K562 (cell line): ENCODE data around the gene ZFYVE26. TPM values are rescaled to one million over a fixed set of nuclear protein-coding genes. Genes with fewer than 3 reads are reported as not detected.

Experiments used
- ATAC-seq: fragments of 200-7000 bp; cut with Tn5 transposase; 3 replicates; pipeline ENCODE4 v1.9.1; 2020; ENCODE audit warnings: moderate library complexity
- BruUV-seq: library from RNA; stranded (reverse); fragments of 400-500 nt; replicated peaks from 2 replicates; lab custom pipeline; 2021; lab: Mats Ljungman, UMichigan
- CTCF ChIA-PET: fragments of 300-600 bp; formaldehyde crosslinking; extraction: SDS; loops from one replicate; lab custom pipeline; 2021; ENCODE audit warnings: low intra/inter-chr PET ratio; lab: Yijun Ruan, JAX
- POLR2A ChIA-PET: fragments of 300-600, 350-650 bp; sonication (Branson Sonifier 250); formaldehyde crosslinking; extraction: SDS; loops from one replicate; lab custom pipeline; 2021; ENCODE audit warnings: antibody characterized with exemption, inconsistent platforms; lab: Yijun Ruan, JAX
- DNase-seq, 4 experiments: peaks; one replicate each; pipeline versions ENCODE4 v3.0.0 to v3.0.0-alpha.2; 2011 to 2018; ENCODE audit warnings: low spot score in 3 of 4, mixed read lengths in 3 of 4; ENCODE audit errors: extremely low read depth in 1 of 4
- FAIRE-seq: peaks from 2 replicates; lab custom pipeline; 2011; peaks lifted over from hg19 to GRCh38; lab: Jason Lieb, UNC
- H2AFZ ChIP-seq: 2 replicates; pipeline ENCODE4 v1.6.0; 2011; ENCODE audit warnings: low read depth, low read length, control low read depth, inconsistent platforms
- H3K27ac ChIP-seq: fragments of 200-600 bp; 3 replicates; pipeline ENCODE4 v1.8.0; 2011; ENCODE audit warnings: low read depth, mild to moderate bottlenecking, control low read depth, inconsistent platforms, low read length, moderate library complexity, mixed read lengths; ENCODE audit errors: extremely low read depth
- H3K27me3 ChIP-seq, 2 experiments: fragments of 300-600 bp in 1 of 2; 2 replicates in 1 of 2; 3 replicates in 1 of 2; pipeline versions ENCODE4 v1.6.0 to v1.8.0; 2011; ENCODE audit warnings: inconsistent platforms in 2 of 2, low read length in 2 of 2, mild to moderate bottlenecking in 1 of 2, mixed read lengths in 1 of 2, moderate library complexity in 1 of 2; ENCODE audit not compliant: control insufficient read depth in 2 of 2, insufficient read depth in 2 of 2
- H3K36me3 ChIP-seq: fragments of 300-600 bp; 3 replicates; pipeline ENCODE4 v1.8.0; 2011; ENCODE audit warnings: mild to moderate bottlenecking, low read length, inconsistent platforms; ENCODE audit not compliant: control insufficient read depth, insufficient read depth
- H3K4me1 ChIP-seq, 2 experiments: fragments of 200-600 bp in 1 of 2; replicated peaks in 1 of 2; 2 replicates in 1 of 2; 3 replicates in 1 of 2; pipeline versions ENCODE4 v1.5.1 to v1.8.0; 2011; ENCODE audit warnings: inconsistent platforms in 2 of 2, low read length in 2 of 2, mild to moderate bottlenecking in 1 of 2, mixed read lengths in 1 of 2, moderate library complexity in 1 of 2; ENCODE audit not compliant: control insufficient read depth in 2 of 2, insufficient read depth in 2 of 2
- H3K4me2 ChIP-seq: 2 replicates; pipeline ENCODE4 v1.6.1; 2011; ENCODE audit warnings: low read length, control low read depth, inconsistent platforms, mixed read lengths; ENCODE audit not compliant: insufficient read depth
- H3K4me3 ChIP-seq: fragments of 200-600 bp; sonication (generic), shearing (Covaris generic); 2 replicates; pipeline ENCODE4 v1.5.1; 2016; ENCODE audit warnings: control low read depth, inconsistent platforms
- H3K79me2 ChIP-seq: fragments of 200-600 bp; 3 replicates; pipeline ENCODE4 v1.8.0; 2011; ENCODE audit warnings: low read length, inconsistent platforms; ENCODE audit not compliant: control insufficient read depth, insufficient read depth
- H3K9ac ChIP-seq, 2 experiments: 2 replicates each; pipeline versions ENCODE4 v1.6.0 to v1.6.1; 2011; ENCODE audit warnings: low read depth in 2 of 2, low read length in 2 of 2, control low read depth in 1 of 2, inconsistent platforms in 1 of 2, mild to moderate bottlenecking in 1 of 2, mixed read lengths in 1 of 2; ENCODE audit not compliant: insufficient read depth in 1 of 2
- H3K9me1 ChIP-seq: one replicate; pipeline ENCODE4 v1.6.0; 2011; ENCODE audit warnings: inconsistent platforms, mild to moderate bottlenecking, low read length, moderate library complexity; ENCODE audit not compliant: control insufficient read depth, insufficient read depth
- H3K9me3 ChIP-seq: replicated peaks from 2 replicates; pipeline ENCODE4 v1.5.1; 2011; ENCODE audit warnings: low read depth, low read length, inconsistent platforms; ENCODE audit not compliant: control insufficient read depth, insufficient read depth
- H4K20me1 ChIP-seq: replicated peaks from 2 replicates; pipeline ENCODE4 v1.6.1; 2011; ENCODE audit warnings: low read length, inconsistent platforms, mixed read lengths; ENCODE audit not compliant: control insufficient read depth, insufficient read depth
- ARHGAP35 ChIP-seq: fragments of 450-650 bp; IDR thresholded peaks from 2 replicates; pipeline ENCODE4 v1.6.1; 2018; ENCODE audit not compliant: partially characterized antibody
- CHCHD3 ChIP-seq: fragments of 250-450 bp; sonication (Bioruptor Pico); IDR thresholded peaks from 2 replicates; pipeline ENCODE4 v2.1.2; 2022; ENCODE audit warnings: mild to moderate bottlenecking
- NR3C1 ChIP-seq: sonication (generic); formaldehyde crosslinking; IDR thresholded peaks from 2 replicates; pipeline ENCODE4 v1.8.1; 2022; ENCODE audit warnings: missing genetic modification reagents
- PHF21A ChIP-seq: fragments of 450-650 bp; IDR thresholded peaks from 2 replicates; pipeline ENCODE4 v1.6.1; 2017; ENCODE audit warnings: low read depth, borderline replicate concordance
- PTTG1 ChIP-seq: fragments of 450-650 bp; IDR thresholded peaks from 2 replicates; pipeline ENCODE4 v1.6.1; 2016; ENCODE audit warnings: low read depth, mild to moderate bottlenecking, missing genetic modification characterization, missing compliant biosample characterization
- RBM25 ChIP-seq: fragments of 200-400 bp; formaldehyde crosslinking; IDR thresholded peaks from 2 replicates; pipeline ENCODE4 v1.6.1; 2018; ENCODE audit warnings: low read length, low read depth, moderate library complexity; ENCODE audit not compliant: severe bottlenecking
- ZNF140 ChIP-seq: fragments of 250-450 bp; sonication (Bioruptor Pico); IDR thresholded peaks from 2 replicates; pipeline ENCODE4 v1.8.0; 2021; ENCODE audit warnings: moderate library complexity, mild to moderate bottlenecking, inconsistent platforms
- WGBS: fragments of 100-300 bp; shearing (Covaris generic); methylation state at CpG from one replicate; pipeline ENCODE4 v1.1.6; 2016; ENCODE audit warnings: low coverage, mixed read lengths; ENCODE audit not compliant: insufficient coverage; ENCODE audit errors: missing lambda C conversion rate; 5-methylcytosine and 5-hydroxymethylcytosine counted together
- in situ Hi-C: fragments of 300-500 bp; cut with MboI; formaldehyde crosslinking; loops from 4 replicates; pipeline ENCODE4 v1.15.0; 2018; ENCODE audit warnings: inconsistent platforms, mixed read lengths
- intact Hi-C: fragments of 100-400 bp; cut with micrococcal nuclease; formaldehyde crosslinking; loops from 2 replicates; pipeline ENCODE4 v1.14.2; 2022
- polyA plus RNA-seq, 8 experiments: library from polyadenylated mRNA; depleted of rRNA in 4 of 8; stranded (reverse) in 5 of 8; unstranded in 3 of 8; fragments of >200 nt; fragmentation: Nextera tagmentation in 2 of 8; fragmentation: Illumina TruSeq in 1 of 8; extraction: Ambion mirVana in 2 of 8; extraction: Trizol in 1 of 8; gene quantifications; 2 replicates each; pipeline versions ENCODE4 v1.2.1 to v1.2.3, GENCODE V29; 2011 to 2014; ENCODE audit warnings: inconsistent platforms in 1 of 8, missing spikeins in 1 of 8
- total RNA-seq, 7 experiments: library from RNA; depleted of rRNA in 6 of 7; stranded (reverse); fragments of >200 nt in 6 of 7; fragmentation: Illumina TruSeq in 2 of 7; extraction: Trizol in 2 of 7; gene quantifications; 2 replicates each; pipeline versions ENCODE4 v1.2.1 to v1.2.3, GENCODE V29; 2011 to 2021; ENCODE audit warnings: low replicate concordance in 1 of 7
- TF ChIP-seq, protein P1 (sequence below): fragments of 450-650 bp; IDR thresholded peaks from 2 replicates; pipeline ENCODE4 v1.6.1; 2016; ENCODE audit warnings: antibody characterized with exemption

ZFYVE26 gene
- total and polyA plus RNA-seq, 9 of the 15 experiments (the other 6 are each of a cell fraction or from before 2014, with no cell fraction given) = 0.32 to 9.1 (median 5.9) TPM

DNA sequence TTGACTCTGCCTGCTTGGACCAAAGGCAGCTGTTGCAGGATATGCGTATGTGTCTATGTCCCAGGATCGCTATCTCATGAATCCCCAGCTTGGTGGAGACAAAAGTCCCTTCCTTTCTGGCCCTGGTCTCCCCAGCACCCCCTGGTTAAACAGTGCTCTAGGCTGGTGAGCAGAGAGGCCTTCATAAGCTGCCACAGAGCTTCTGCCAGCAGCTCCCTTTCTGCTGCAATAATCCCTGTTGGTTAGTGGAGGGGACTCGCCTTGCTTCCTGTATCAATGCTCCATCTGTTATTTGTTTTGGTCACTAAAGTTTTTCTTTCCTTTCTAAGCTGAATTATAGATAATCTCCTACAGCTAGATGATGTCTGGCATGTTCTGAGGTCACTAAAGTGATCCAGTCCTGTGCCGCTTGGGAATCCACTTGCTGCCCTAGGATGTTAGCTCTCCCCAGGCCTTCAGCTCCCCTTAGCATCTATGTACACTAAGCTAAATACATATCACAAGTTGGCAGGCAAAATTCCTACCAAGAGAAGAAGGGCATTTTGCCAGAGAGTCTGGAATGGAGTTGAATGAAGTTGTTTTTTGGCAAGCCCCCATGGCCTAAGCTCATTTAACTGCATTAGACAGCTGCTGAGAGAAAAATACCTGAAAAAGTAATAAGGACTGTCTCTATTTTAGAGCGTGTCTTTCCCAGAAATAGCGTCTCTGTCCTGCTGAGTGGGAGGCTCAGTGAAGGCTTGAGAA, 66.9 kb downstream of the ZFYVE26 start (continued):
- no peak for TF ChIP-seq RBM25
- TF ChIP-seq PHF21A = no peak

- ChIA-PET POLR2A (no interaction called here), CTCF (no interaction called here)
- WGBS = 80% methylated on average over 7 of the region's 10 CpGs
- Histone ChIP-seq H3K9ac (peak overlapping the region in 1 of 2 experiments; percentile 17; a peak in 1 of 4 replicates), H3K9me3 (no peaks in the 10 kb centered on the region), H3K4me1 (no peaks in the 10 kb centered on the region), H3K4me3 (no peak overlapping the region), H3K79me2 (no peaks in the 10 kb centered on the region), H3K9me1 (no peaks in the 10 kb centered on the region), H3K27me3 (no peaks in the 10 kb centered on the region), H3K4me2 (no peak overlapping the region), H2AFZ (no peak overlapping the region), H4K20me1 (no peaks in the 10 kb centered on the region), H3K36me3 (peaks cover 26% of the 10 kb centered on the region; the same call in 1 of the 3 replicates), H3K27ac (no peak overlapping the region)
- DNase-seq (no peak), FAIRE-seq (no peak), ATAC-seq (no peak)
- BruUV-seq = no TSS peak
- TF ChIP-seq ZNF140 (no peak), ARHGAP35 (no peak), CHCHD3 (CRISPR knock-in tag) (no peak), PTTG1 (tag) (no peak), NR3C1 (CRISPR knock-in tag) (no peak)
- TF ChIP-seq, protein P1, sequence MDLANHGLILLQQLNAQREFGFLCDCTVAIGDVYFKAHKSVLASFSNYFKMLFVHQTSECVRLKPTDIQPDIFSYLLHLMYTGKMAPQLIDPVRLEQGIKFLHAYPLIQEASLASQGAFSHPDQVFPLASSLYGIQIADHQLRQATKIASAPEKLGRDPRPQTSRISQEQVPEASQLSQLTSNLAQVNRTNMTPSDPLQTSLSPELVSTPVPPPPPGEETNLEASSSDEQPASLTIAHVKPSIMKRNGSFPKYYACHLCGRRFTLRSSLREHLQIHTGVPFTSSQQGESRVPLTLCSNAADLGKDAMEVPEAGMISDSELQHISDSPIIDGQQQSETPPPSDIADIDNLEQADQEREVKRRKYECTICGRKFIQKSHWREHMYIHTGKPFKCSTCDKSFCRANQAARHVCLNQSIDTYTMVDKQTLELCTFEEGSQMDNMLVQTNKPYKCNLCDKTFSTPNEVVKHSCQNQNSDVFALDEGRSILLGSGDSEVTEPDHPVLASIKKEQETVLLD = no peak
- in situ Hi-C loops (no loop called here), intact Hi-C loops (no loop called here)
Measured at GRCh38 chr14:67748312-67748711, 68.1 kb downstream of the ZFYVE26 start.
